Astrocyte (in vitro differentiated cells and primary cell): Measurements from ENCODE around the gene TMC2.

ENCODE experiments used
- EZH2 ChIP-seq: IDR thresholded peaks from 2 replicates; pipeline ENCODE4 v1.6.1; 2012; ENCODE audit warnings: mild to moderate bottlenecking, low read length, inconsistent platforms; ENCODE audit not compliant: insufficient read depth
- TF ChIP-seq, protein P1 (sequence below): IDR thresholded peaks from 2 replicates; pipeline ENCODE4 v1.5.1; 2011; ENCODE audit warnings: low read depth, mild to moderate bottlenecking, inconsistent platforms, low read length, moderate library complexity; ENCODE audit not compliant: insufficient read depth

DNA sequence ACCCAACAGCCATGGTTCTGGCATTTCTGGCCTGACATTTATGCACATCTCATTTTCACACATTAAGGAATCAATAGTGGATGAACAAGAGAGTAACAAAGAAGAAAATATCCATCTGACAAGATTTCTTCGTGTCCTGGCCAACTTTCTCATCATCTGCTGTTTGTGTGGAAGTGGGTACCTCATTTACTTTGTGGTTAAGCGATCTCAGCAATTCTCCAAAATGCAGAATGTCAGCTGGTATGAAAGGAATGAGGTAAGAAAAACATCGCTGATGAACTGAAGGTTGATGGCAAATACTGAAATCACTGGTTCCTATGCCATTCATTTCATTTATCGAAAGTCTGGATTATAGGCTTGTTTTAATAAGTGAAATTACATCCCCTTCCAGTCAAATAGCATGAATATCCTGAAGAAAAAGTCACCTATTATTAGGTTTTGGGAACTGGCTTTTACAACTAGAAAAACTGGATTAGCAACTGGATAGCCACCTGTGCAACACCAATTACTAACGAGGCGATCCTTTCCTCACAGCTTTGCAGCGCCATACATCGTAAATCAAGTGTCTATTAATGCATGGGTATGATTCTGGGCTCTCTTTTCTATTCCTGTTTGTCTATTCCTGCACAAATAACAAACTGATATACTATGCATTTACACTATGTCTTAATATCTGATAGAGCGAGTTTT is 65.8 kb downstream of the TMC2 start:
- TF ChIP-seq, protein P1, sequence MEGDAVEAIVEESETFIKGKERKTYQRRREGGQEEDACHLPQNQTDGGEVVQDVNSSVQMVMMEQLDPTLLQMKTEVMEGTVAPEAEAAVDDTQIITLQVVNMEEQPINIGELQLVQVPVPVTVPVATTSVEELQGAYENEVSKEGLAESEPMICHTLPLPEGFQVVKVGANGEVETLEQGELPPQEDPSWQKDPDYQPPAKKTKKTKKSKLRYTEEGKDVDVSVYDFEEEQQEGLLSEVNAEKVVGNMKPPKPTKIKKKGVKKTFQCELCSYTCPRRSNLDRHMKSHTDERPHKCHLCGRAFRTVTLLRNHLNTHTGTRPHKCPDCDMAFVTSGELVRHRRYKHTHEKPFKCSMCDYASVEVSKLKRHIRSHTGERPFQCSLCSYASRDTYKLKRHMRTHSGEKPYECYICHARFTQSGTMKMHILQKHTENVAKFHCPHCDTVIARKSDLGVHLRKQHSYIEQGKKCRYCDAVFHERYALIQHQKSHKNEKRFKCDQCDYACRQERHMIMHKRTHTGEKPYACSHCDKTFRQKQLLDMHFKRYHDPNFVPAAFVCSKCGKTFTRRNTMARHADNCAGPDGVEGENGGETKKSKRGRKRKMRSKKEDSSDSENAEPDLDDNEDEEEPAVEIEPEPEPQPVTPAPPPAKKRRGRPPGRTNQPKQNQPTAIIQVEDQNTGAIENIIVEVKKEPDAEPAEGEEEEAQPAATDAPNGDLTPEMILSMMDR, result no peak
- no peak for TF ChIP-seq EZH2
